ENCODE measurements around the gene MAGEA4.

GRCh38 chrX:151912780-151913179, at the start of gene MAGEA4:
- TF ChIP-seq POLR2A (IDR thresholded peaks at IDR 0.05; ENCODE audit: low read depth, low read length): no peak
- TF ChIP-seq POLR2AphosphoS5 (IDR thresholded peaks at IDR 0.05; ENCODE audit: low read depth, low read length): no peak
